ENCODE data around the gene TMEM214.

TMEM214 gene

DNA sequence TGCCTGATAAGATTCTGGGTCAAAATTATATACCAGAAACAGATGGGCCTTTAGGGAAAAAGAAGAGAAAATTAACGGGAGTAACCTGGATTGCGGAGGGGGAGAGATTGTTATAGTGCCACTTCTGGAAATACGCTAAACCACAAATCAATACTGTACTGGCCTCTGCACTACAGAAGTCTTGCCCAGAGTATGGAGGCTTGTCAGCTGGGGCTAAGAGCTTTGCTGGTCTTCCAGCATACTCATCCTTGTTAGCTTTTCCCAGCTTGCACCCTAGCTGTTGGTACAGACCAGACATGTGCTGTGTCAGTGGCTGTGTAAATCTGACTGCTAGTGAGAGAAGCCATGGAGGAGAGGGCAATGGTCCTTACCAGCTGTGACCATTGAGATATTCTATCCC lies 27.6 kb downstream of the TMEM214 start:
- Histone ChIP-seq H3K27ac (no peak overlapping the region), H3K4me2 (no peak overlapping the region), H3K36me3 (peaks cover 96% of the 10 kb centered on the region), H3K9ac (no peak overlapping the region; the same call in 1 of the 2 replicates), H3K9me3 (no peaks in the 10 kb centered on the region), H4K20me1 (peaks cover 7% of the 10 kb centered on the region; the same call in 1 of the 2 replicates), H3K4me3 (no peak overlapping the region), H3K27me3 (no peaks in the 10 kb centered on the region), H3K4me1 (no peaks in the 10 kb centered on the region)
- no peak for TF ChIP-seq Cebpa-rat (IDR thresholded peaks at IDR 0.05)

DNA sequence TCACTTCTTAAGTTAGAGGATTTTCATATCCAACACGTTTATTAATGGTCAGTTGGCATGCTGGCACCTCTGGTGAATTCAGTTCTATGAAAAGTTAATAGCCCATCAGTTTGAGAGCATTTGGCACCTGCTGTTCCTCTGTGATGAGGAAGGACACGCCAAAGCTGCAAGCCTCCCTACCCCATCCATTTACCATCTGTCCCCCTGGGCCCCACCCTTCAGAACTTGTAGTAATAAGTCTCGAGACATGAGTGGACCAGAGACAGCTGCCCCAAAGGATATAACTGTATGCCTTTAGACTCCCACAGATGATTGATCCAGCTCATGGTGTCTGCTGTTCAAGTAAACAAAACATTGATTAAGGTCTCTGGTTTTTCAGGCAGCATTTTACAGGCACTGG lies 32.4 kb downstream of the TMEM214 start:
- no peak for TF ChIP-seq Cebpa-rat (IDR thresholded peaks at IDR 0.05)
- Histone ChIP-seq H3K27me3 (no peaks in the 10 kb centered on the region), H3K36me3 (peaks cover 96% of the 10 kb centered on the region)

DNA sequence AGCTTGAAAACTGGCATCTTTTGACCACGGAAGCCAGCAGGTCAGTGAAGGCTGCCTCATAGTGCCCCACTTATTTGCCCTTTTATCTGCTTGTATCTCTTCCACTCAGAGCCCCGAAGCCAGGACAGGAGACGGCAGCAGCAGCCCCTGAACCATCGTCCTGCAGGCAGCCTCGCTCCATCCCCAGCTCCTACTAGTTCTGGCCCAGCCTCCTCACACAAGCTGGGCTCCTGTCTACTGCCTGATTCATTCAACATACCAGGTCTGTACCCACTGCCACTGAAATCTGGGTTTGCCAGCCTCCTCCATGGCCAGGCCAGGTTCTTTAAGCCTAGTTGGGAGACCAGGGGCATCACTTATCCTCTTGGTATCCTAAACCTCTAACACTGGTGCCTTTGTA lies 34.6 kb downstream of the TMEM214 start:
- H3K36me3 ChIP-seq = peaks cover 75% of the 10 kb centered on the region

More for the DNA sequence above, 32.4 kb downstream of the TMEM214 start:
- Histone ChIP-seq H3K9ac (no peak overlapping the region), H3K4me3 (no peak overlapping the region), H3K9me3 (no peaks in the 10 kb centered on the region), H3K4me2 (no peak overlapping the region), H4K20me1 (peaks cover 49% of the 10 kb centered on the region), H3K4me1 (peaks cover 20% of the 10 kb centered on the region), H3K27ac (no peak overlapping the region)

GRCh38 chr2:27069436-27069835 lies 36.7 kb downstream of the TMEM214 start:
- Histone ChIP-seq H3K9ac (peak overlapping the region; percentile 90; the same call in 1 of the 2 replicates), H3K27me3 (no peaks in the 10 kb centered on the region), H3K27ac (peak overlapping the region; percentile 93; the same call in 1 of the 2 replicates), H3K36me3 (peaks cover 57% of the 10 kb centered on the region), H4K20me1 (peaks cover 52% of the 10 kb centered on the region), H3K4me1 (peaks cover 53% of the 10 kb centered on the region), H3K4me3 (peak overlapping the region; percentile 87; the same call in 1 of the 2 replicates), H3K9me3 (no peaks in the 10 kb centered on the region), H3K4me2 (peak overlapping the region; percentile 100)
- no peak for TF ChIP-seq Cebpa-rat (IDR thresholded peaks at IDR 0.05)

More for the DNA sequence above, 34.6 kb downstream of the TMEM214 start:
- H4K20me1 ChIP-seq = peaks cover 58% of the 10 kb centered on the region
- H3K4me1 ChIP-seq = peaks cover 32% of the 10 kb centered on the region
- no peaks in the 10 kb centered on the region for H3K9me3 ChIP-seq
- H3K4me3 ChIP-seq = no peak overlapping the region
- no peak overlapping the region for H3K9ac ChIP-seq
- no peak overlapping the region for H3K4me2 ChIP-seq
- H3K27me3 ChIP-seq = no peaks in the 10 kb centered on the region
- no peak overlapping the region for H3K27ac ChIP-seq
- no peak for TF ChIP-seq Cebpa-rat (IDR thresholded peaks at IDR 0.05)

GRCh38 chr2:27069961-27070618 lies 37.3 kb downstream of the TMEM214 start:
- H3K27me3 ChIP-seq = no peaks in the 10 kb centered on the region
- peak overlapping the region; percentile 87 for H3K4me3 ChIP-seq
- peak overlapping the region; percentile 93 for H3K27ac ChIP-seq
- H3K4me1 ChIP-seq = peaks cover 59% of the 10 kb centered on the region
- H4K20me1 ChIP-seq = peaks cover 52% of the 10 kb centered on the region
- peak overlapping the region; percentile 100 for H3K4me2 ChIP-seq
- H3K36me3 ChIP-seq = peaks cover 52% of the 10 kb centered on the region
- no peak for TF ChIP-seq Cebpa-rat (IDR thresholded peaks at IDR 0.05)
- no peaks in the 10 kb centered on the region for H3K9me3 ChIP-seq
- peak overlapping the region; percentile 90 for H3K9ac ChIP-seq

GRCh38 chr2:27070653-27071276 lies 38.0 kb downstream of the TMEM214 start:
- peaks cover 66% of the 10 kb centered on the region for H3K4me1 ChIP-seq
- H3K9me3 ChIP-seq = no peaks in the 10 kb centered on the region
- H3K27me3 ChIP-seq = no peaks in the 10 kb centered on the region

GRCh38 chr2:27071277-27071989 lies 38.7 kb downstream of the TMEM214 start, which contains the start of gene OST4:
TSS of gene OST4 (minus strand) at chr2:27071654.
- Histone ChIP-seq H3K9ac (peak within 1 kb of the TSS; percentile 90), H3K36me3 (peaks cover 39% of the 10 kb centered on the region), H3K4me3 (peak within 1 kb of the TSS; percentile 87), H3K27me3 (no peaks in the 10 kb centered on the region), H3K4me1 (peaks cover 73% of the 10 kb centered on the region), H3K4me2 (peak within 1 kb of the TSS; percentile 100), H3K9me3 (no peaks in the 10 kb centered on the region), H3K27ac (peak within 1 kb of the TSS; percentile 93), H4K20me1 (peaks cover 43% of the 10 kb centered on the region)
- TF ChIP-seq Cebpa-rat (IDR thresholded peaks at IDR 0.05) = no peak

More at GRCh38 chr2:27070653-27071276, 38.0 kb downstream of the TMEM214 start:
- H4K20me1 ChIP-seq = peaks cover 50% of the 10 kb centered on the region
- peaks cover 45% of the 10 kb centered on the region for H3K36me3 ChIP-seq
- H3K9ac ChIP-seq = peak overlapping the region; percentile 90
- peak overlapping the region; percentile 100 for H3K4me2 ChIP-seq
- no peak for TF ChIP-seq Cebpa-rat (IDR thresholded peaks at IDR 0.05)
- H3K27ac ChIP-seq = peak overlapping the region; percentile 93
- H3K4me3 ChIP-seq = peak overlapping the region; percentile 87

DNA sequence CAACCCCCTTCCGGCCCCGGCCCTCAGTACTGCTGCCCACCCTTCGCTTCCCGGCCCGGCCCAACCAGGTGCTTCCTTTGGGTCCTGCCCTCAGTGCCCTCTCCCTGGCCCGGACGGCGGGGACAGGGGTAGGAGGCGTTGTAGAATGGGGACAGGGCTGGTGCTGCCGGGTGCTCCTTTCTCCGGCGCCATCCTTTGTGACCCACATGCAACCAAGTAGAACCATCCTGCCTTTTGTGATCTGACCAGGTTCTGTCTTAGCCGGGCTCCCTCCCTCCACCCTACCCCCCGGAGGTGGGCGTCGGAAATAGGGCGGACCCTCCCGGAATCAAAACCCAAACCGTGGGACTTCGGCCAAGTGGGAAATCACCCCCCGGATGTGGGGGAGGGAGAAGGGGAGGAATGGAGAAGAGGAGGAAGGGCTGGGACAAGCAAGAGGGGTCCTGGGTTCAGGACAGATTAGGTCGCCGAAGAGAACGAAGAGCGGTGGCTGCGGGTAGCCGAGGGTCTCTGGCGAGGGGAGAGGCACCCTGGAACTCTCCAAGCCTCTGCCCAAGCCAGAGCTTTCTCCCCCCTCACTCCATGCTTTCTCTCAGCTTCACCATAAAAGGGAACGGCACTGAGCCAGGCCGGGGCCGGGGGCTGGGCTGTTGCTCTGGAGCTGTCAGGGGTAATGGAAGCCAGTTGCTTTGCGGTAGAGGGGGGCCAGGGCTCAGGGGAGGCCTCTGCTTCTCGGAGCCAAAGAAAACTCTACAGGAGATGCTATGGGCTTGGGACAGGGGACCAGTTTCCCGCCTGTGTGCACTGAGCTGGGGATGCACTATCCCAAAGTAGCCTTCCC lies 39.4 kb downstream of the TMEM214 start:
- Histone ChIP-seq H3K9me3 (no peaks in the 10 kb centered on the region), H3K4me2 (peak overlapping the region; percentile 100), H3K9ac (peak overlapping the region; percentile 90), H3K36me3 (peaks cover 31% of the 10 kb centered on the region), H3K4me1 (peaks cover 80% of the 10 kb centered on the region), H3K4me3 (peak overlapping the region; percentile 87), H3K27ac (peak overlapping the region; percentile 93), H4K20me1 (peaks cover 39% of the 10 kb centered on the region), H3K27me3 (no peaks in the 10 kb centered on the region)
- TF ChIP-seq Cebpa-rat (IDR thresholded peaks at IDR 0.05) = no peak

DNA sequence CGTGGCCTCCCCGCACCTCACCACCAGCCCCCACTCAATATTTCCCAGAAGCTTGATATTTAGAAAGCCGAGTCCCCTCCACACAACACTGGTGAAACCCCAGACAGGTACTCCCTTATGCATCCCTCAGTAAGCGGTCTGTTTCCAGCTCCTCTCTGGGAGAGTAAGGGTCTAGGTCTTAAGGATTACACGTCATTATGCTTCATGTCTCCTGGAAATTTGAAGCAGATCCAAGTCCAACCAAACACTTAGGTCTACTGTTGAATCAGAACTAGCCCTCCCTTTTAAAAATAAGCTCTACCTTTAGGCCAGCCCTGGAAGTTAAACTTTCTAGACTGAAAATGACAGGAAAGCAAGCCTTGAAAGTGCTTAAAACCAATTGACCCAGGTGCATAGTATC lies 40.2 kb downstream of the TMEM214 start:
- H3K4me3 ChIP-seq = peak overlapping the region; percentile 87
- H3K27ac ChIP-seq = peak overlapping the region; percentile 93
- H3K36me3 ChIP-seq = peaks cover 24% of the 10 kb centered on the region
- H3K4me2 ChIP-seq = peak overlapping the region; percentile 100
- no peak for TF ChIP-seq Cebpa-rat (IDR thresholded peaks at IDR 0.05)
- no peaks in the 10 kb centered on the region for H3K27me3 ChIP-seq
- peaks cover 32% of the 10 kb centered on the region for H4K20me1 ChIP-seq
- no peaks in the 10 kb centered on the region for H3K9me3 ChIP-seq
- H3K9ac ChIP-seq = peak overlapping the region; percentile 90
- peaks cover 87% of the 10 kb centered on the region for H3K4me1 ChIP-seq
